DMS153 treated with DMSO at 0.1 percent for 48 hours (cell line): ENCODE data around the gene NREP.
"Not testable (repeated sequence)": the region's sequence is repeated elsewhere in the genome, so short reads cannot be mapped to it uniquely, and the experiment has no call there.

Experiments
- DNase-seq: peaks from one replicate; lab custom pipeline; 2025; ENCODE audit not compliant: unreplicated experiment; lab: John Stamatoyannopoulos, UW

Gene NREP

GRCh38 chr5:111741278-111741677 lies 15.7 kb downstream of the NREP start:
- DNase-seq = no peak

- no peak for DNase-seq
These were observed 17.6 kb downstream of the NREP start for GRCh38 chr5:111739416-111739815.

- DNase-seq = no peak
These were observed 18.9 kb downstream of the NREP start for GRCh38 chr5:111738118-111738517.

- DNase-seq = no peak
These were observed 19.3 kb downstream of the NREP start for GRCh38 chr5:111737716-111738115.

- no peak for DNase-seq
These were observed 21.3 kb downstream of the NREP start for GRCh38 chr5:111735583-111736270.

GRCh38 chr5:111734597-111734996 lies 22.4 kb downstream of the NREP start:
- no peak for DNase-seq

GRCh38 chr5:111734013-111734412 lies 23.0 kb downstream of the NREP start:
- no peak for DNase-seq

GRCh38 chr5:111733571-111733970 lies 23.4 kb downstream of the NREP start:
- no peak for DNase-seq

- DNase-seq = no peak
These were observed 25.4 kb downstream of the NREP start for GRCh38 chr5:111731638-111732037.

- no peak for DNase-seq
These were observed 26.2 kb downstream of the NREP start for GRCh38 chr5:111730659-111731382.

GRCh38 chr5:111728941-111729340 lies 28.1 kb downstream of the NREP start:
- DNase-seq = no peak

- DNase-seq = no peak
These were observed 30.0 kb downstream of the NREP start for GRCh38 chr5:111726986-111727385.

- DNase-seq = no peak
These were observed 34.9 kb downstream of the NREP start for GRCh38 chr5:111722140-111722539.

- DNase-seq = no peak
These were observed 36.6 kb downstream of the NREP start for GRCh38 chr5:111720333-111720890.

- no peak for DNase-seq
These were observed 37.2 kb downstream of the NREP start for GRCh38 chr5:111719773-111720172.

- not testable (repeated sequence) for DNase-seq
These were observed 40.2 kb downstream of the NREP start for GRCh38 chr5:111716789-111717188.

GRCh38 chr5:111707630-111708164 lies 49.3 kb downstream of the NREP start:
- no peak for DNase-seq

GRCh38 chr5:111706345-111706744 lies 50.6 kb downstream of the NREP start:
- no peak for DNase-seq

GRCh38 chr5:111704452-111705085 lies 52.4 kb downstream of the NREP start:
- DNase-seq = no peak

GRCh38 chr5:111703662-111704061 lies 53.3 kb downstream of the NREP start:
- no peak for DNase-seq

- DNase-seq = peak; percentile 13
These were observed 57.0 kb downstream of the NREP start for GRCh38 chr5:111699976-111700375.

- no peak for DNase-seq
These were observed 57.7 kb downstream of the NREP start for GRCh38 chr5:111699324-111699723.
